Astrocyte (in vitro differentiated cells and primary cell): Measurements from ENCODE around the gene BLTP2. TPM values are rescaled to one million over a fixed set of nuclear protein-coding genes. Genes with fewer than 3 reads are reported as not detected.

Experiments used
- DNase-seq: peaks from one replicate; pipeline ENCODE4 v3.0.0-alpha.2; 2010; ENCODE audit warnings: low read depth
- FAIRE-seq: peaks from 2 replicates; lab custom pipeline; 2011; peaks lifted over from hg19 to GRCh38; lab: Jason Lieb, UNC
- H2AFZ ChIP-seq: 2 replicates; pipeline ENCODE4 v1.6.0; 2012; ENCODE audit warnings: low read depth, low read length, inconsistent platforms
- H3K27ac ChIP-seq: 2 replicates; pipeline ENCODE4 v1.5.1; 2011; ENCODE audit warnings: low read depth, low read length, inconsistent platforms
- H3K27me3 ChIP-seq: 2 replicates; pipeline ENCODE4 v1.6.0; 2011; ENCODE audit warnings: low read length, inconsistent platforms; ENCODE audit not compliant: insufficient read depth
- H3K36me3 ChIP-seq: 2 replicates; pipeline ENCODE4 v1.5.1; 2011; ENCODE audit warnings: low read length, inconsistent platforms; ENCODE audit not compliant: insufficient read depth
- H3K4me1 ChIP-seq: 2 replicates; pipeline ENCODE4 v1.5.1; 2011; ENCODE audit warnings: low read length, inconsistent platforms; ENCODE audit not compliant: insufficient read depth
- H3K4me2 ChIP-seq: 2 replicates; pipeline ENCODE4 v1.6.0; 2012; ENCODE audit warnings: low read length, inconsistent platforms
- H3K4me3 ChIP-seq: 2 replicates; pipeline ENCODE4 v1.5.1; 2011; ENCODE audit warnings: low read depth, mild to moderate bottlenecking, low read length, inconsistent platforms; ENCODE audit not compliant: insufficient read depth
- H3K79me2 ChIP-seq: 2 replicates; pipeline ENCODE4 v1.6.0; 2012; ENCODE audit warnings: mild to moderate bottlenecking, low read length, inconsistent platforms; ENCODE audit not compliant: insufficient read depth
- H3K9ac ChIP-seq: 2 replicates; pipeline ENCODE4 v1.6.0; 2012; ENCODE audit warnings: mild to moderate bottlenecking, low read length, inconsistent platforms
- H3K9me3 ChIP-seq: 2 replicates; pipeline ENCODE4 v1.5.1; 2012; ENCODE audit warnings: low read depth, mild to moderate bottlenecking, low read length, inconsistent platforms; ENCODE audit not compliant: insufficient read depth
- H4K20me1 ChIP-seq: 2 replicates; pipeline ENCODE4 v1.6.0; 2012; ENCODE audit warnings: low read length, inconsistent platforms; ENCODE audit not compliant: insufficient read depth
- H3K27ac Mint-ChIP-seq: one replicate; pipeline ENCODE4 v1.8.0; 2021; ENCODE audit warnings: mild to moderate bottlenecking, mixed read lengths; ENCODE audit not compliant: unreplicated experiment
- H3K27me3 Mint-ChIP-seq: one replicate; pipeline ENCODE4 v1.8.0; 2021; ENCODE audit warnings: low read depth, mixed read lengths; ENCODE audit not compliant: unreplicated experiment
- H3K36me3 Mint-ChIP-seq: one replicate; pipeline ENCODE4 v1.8.0; 2021; ENCODE audit warnings: low read depth, mixed read lengths; ENCODE audit not compliant: unreplicated experiment
- H3K4me1 Mint-ChIP-seq: one replicate; pipeline ENCODE4 v1.8.0; 2021; ENCODE audit warnings: low read depth, mixed read lengths; ENCODE audit not compliant: unreplicated experiment
- H3K4me3 Mint-ChIP-seq: one replicate; pipeline ENCODE4 v1.8.0; 2021; ENCODE audit warnings: mild to moderate bottlenecking, moderate library complexity, mixed read lengths; ENCODE audit not compliant: unreplicated experiment
- H3K9me3 Mint-ChIP-seq: one replicate; pipeline ENCODE4 v1.8.0; 2021; ENCODE audit warnings: mild to moderate bottlenecking, mixed read lengths; ENCODE audit not compliant: unreplicated experiment
- CTCF ChIP-seq: IDR thresholded peaks from 2 replicates; pipeline ENCODE4 v1.5.1; 2011; ENCODE audit warnings: low read depth, mild to moderate bottlenecking, inconsistent platforms, low read length, moderate library complexity; ENCODE audit not compliant: insufficient read depth
- EZH2 ChIP-seq: IDR thresholded peaks from 2 replicates; pipeline ENCODE4 v1.6.1; 2012; ENCODE audit warnings: mild to moderate bottlenecking, low read length, inconsistent platforms; ENCODE audit not compliant: insufficient read depth
- total RNA-seq: library from RNA; stranded (reverse); gene quantifications from 2 replicates; pipeline ENCODE4 v1.2.1, GENCODE V29; 2021

The BLTP2 gene
- total RNA-seq, 1 donor from 2014 or later = 133 TPM

GRCh38 chr17:28634206-28634865 is 10.6 kb downstream of the BLTP2 start:
- no peak for TF ChIP-seq CTCF
- no peak for TF ChIP-seq EZH2
- no peak overlapping the region for H3K9ac ChIP-seq
- H3K4me1 ChIP-seq = no peaks in the 10 kb centered on the region
- no peaks in the 10 kb centered on the region for H3K27me3 ChIP-seq
- DNase-seq = no peak
- no peaks in the 10 kb centered on the region for H3K27me3 Mint-ChIP-seq
- peaks cover 42% of the 10 kb centered on the region for H3K36me3 Mint-ChIP-seq
- no peak for FAIRE-seq
- no peaks in the 10 kb centered on the region for H3K4me1 Mint-ChIP-seq
- no peak overlapping the region for H3K4me3 Mint-ChIP-seq
- H3K27ac Mint-ChIP-seq = no peak overlapping the region
- H2AFZ ChIP-seq = no peak overlapping the region
- peaks cover 71% of the 10 kb centered on the region for H4K20me1 ChIP-seq
- no peak overlapping the region for H3K4me3 ChIP-seq
- no peaks in the 10 kb centered on the region for H3K9me3 ChIP-seq
- no peak overlapping the region for H3K4me2 ChIP-seq
- no peak overlapping the region for H3K27ac ChIP-seq
- peaks cover 47% of the 10 kb centered on the region for H3K79me2 ChIP-seq
- peaks cover 85% of the 10 kb centered on the region for H3K36me3 ChIP-seq
- no peaks in the 10 kb centered on the region for H3K9me3 Mint-ChIP-seq

- H3K9ac ChIP-seq = no peak overlapping the region
- TF ChIP-seq CTCF (no peak), EZH2 (no peak)
- no peak overlapping the region for H3K4me3 Mint-ChIP-seq
- no peak overlapping the region for H3K27ac ChIP-seq
- no peaks in the 10 kb centered on the region for H3K9me3 ChIP-seq
- H3K27me3 Mint-ChIP-seq = no peaks in the 10 kb centered on the region
- no peaks in the 10 kb centered on the region for H3K4me1 Mint-ChIP-seq
- H3K4me1 ChIP-seq = no peaks in the 10 kb centered on the region
- H3K4me2 ChIP-seq = no peak overlapping the region
- H3K27me3 ChIP-seq = no peaks in the 10 kb centered on the region
- FAIRE-seq (no peak), DNase-seq (no peak)
- no peaks in the 10 kb centered on the region for H3K9me3 Mint-ChIP-seq
- no peak overlapping the region for H3K27ac Mint-ChIP-seq
- H3K36me3 Mint-ChIP-seq = peaks cover 26% of the 10 kb centered on the region
- H3K79me2 ChIP-seq = peaks cover 3% of the 10 kb centered on the region
- H4K20me1 ChIP-seq = peaks cover 21% of the 10 kb centered on the region
- no peak overlapping the region for H3K4me3 ChIP-seq
- peaks cover 53% of the 10 kb centered on the region for H3K36me3 ChIP-seq
- no peak overlapping the region for H2AFZ ChIP-seq
Observed at GRCh38 chr17:28626818-28627217, 18.1 kb downstream of the BLTP2 start.

GRCh38 chr17:28624148-28624547 is 20.8 kb downstream of the BLTP2 start:
- H3K4me1 Mint-ChIP-seq = no peaks in the 10 kb centered on the region
- no peak for DNase-seq
- no peaks in the 10 kb centered on the region for H3K9me3 ChIP-seq
- no peaks in the 10 kb centered on the region for H3K27me3 ChIP-seq
- peaks cover 36% of the 10 kb centered on the region for H3K36me3 Mint-ChIP-seq
- no peak overlapping the region for H3K4me3 ChIP-seq
- no peak for TF ChIP-seq CTCF
- TF ChIP-seq EZH2 = no peak
- no peak overlapping the region for H3K9ac ChIP-seq
- no peaks in the 10 kb centered on the region for H3K27me3 Mint-ChIP-seq
- H3K4me1 ChIP-seq = no peaks in the 10 kb centered on the region
- peaks cover 3% of the 10 kb centered on the region for H3K79me2 ChIP-seq
- peaks cover 66% of the 10 kb centered on the region for H3K36me3 ChIP-seq
- no peak overlapping the region for H3K4me3 Mint-ChIP-seq
- H3K27ac Mint-ChIP-seq = no peak overlapping the region
- H3K4me2 ChIP-seq = no peak overlapping the region
- no peak overlapping the region for H3K27ac ChIP-seq
- H4K20me1 ChIP-seq = peaks cover 19% of the 10 kb centered on the region
- no peaks in the 10 kb centered on the region for H3K9me3 Mint-ChIP-seq
- no peak overlapping the region for H2AFZ ChIP-seq
- no peak for FAIRE-seq
